ENCODE results near the gene ERBB4. TPM values are rescaled to one million over a fixed set of nuclear protein-coding genes. Genes with fewer than 3 reads are reported as not detected.

Gene ERBB4
- total RNA-seq, 1 donor from 2014 or later, result 1.8 TPM

DNA sequence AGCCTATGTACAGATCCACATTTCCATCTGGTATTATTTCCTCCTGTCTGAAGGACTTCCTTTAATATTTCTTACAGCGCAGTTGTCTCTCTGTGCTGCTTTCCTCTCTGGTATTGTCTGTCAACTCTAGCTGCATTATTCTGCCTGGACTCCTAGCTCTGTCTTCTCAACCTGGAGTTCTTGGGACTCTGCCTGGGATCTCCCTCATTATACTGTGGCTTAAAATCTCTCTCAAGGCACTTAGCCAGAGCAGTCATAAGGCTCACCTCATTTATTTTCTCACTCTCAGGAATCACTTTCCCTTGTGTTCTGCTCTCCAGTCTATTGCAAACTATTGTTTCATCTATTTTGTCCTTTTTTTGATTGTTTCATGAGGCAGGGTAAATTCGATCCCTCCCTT, 850.4 kb downstream of the ERBB4 start:
- Mint-ChIP-seq H3K27ac (ENCODE audit: unreplicated experiment) (no peak overlapping the region), H3K27me3 (ENCODE audit: unreplicated experiment) (no peaks in the 10 kb centered on the region), H3K4me3 (ENCODE audit: unreplicated experiment) (no peak overlapping the region), H3K36me3 (ENCODE audit: unreplicated experiment) (peaks cover 10% of the 10 kb centered on the region), H3K9me3 (ENCODE audit: unreplicated experiment) (no peaks in the 10 kb centered on the region), H3K4me1 (ENCODE audit: low read depth, unreplicated experiment) (no peaks in the 10 kb centered on the region)
- TF ChIP-seq, protein P1, sequence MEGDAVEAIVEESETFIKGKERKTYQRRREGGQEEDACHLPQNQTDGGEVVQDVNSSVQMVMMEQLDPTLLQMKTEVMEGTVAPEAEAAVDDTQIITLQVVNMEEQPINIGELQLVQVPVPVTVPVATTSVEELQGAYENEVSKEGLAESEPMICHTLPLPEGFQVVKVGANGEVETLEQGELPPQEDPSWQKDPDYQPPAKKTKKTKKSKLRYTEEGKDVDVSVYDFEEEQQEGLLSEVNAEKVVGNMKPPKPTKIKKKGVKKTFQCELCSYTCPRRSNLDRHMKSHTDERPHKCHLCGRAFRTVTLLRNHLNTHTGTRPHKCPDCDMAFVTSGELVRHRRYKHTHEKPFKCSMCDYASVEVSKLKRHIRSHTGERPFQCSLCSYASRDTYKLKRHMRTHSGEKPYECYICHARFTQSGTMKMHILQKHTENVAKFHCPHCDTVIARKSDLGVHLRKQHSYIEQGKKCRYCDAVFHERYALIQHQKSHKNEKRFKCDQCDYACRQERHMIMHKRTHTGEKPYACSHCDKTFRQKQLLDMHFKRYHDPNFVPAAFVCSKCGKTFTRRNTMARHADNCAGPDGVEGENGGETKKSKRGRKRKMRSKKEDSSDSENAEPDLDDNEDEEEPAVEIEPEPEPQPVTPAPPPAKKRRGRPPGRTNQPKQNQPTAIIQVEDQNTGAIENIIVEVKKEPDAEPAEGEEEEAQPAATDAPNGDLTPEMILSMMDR (IDR thresholded peaks at IDR 0.05; ENCODE audit: partially characterized antibody, unreplicated experiment), result no peak
- DNase-seq, result no peak

DNA sequence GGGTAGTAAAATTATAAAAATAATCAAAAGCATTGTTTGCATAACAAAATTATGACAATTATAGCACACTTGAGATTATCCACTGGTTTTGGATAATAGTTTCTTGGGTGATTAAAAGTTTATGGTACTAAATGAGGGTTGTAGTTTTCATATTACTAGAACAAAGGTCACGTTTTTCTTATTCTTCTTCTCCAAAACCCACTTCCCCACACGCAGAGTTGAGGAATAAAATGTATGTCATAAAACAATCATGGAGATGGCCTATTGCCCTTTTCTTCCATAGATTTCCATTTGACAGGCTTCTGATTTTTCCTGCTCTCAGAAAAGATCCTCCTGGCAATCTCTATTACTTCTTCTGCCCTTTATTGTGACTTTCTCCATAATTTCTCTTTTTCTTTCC, 863.9 kb downstream of the ERBB4 start:
- Mint-ChIP-seq H3K9me3 (ENCODE audit: unreplicated experiment) (no peaks in the 10 kb centered on the region), H3K36me3 (ENCODE audit: unreplicated experiment) (no peaks in the 10 kb centered on the region), H3K4me1 (ENCODE audit: low read depth, unreplicated experiment) (no peaks in the 10 kb centered on the region), H3K27me3 (ENCODE audit: unreplicated experiment) (no peaks in the 10 kb centered on the region), H3K27ac (ENCODE audit: unreplicated experiment) (no peak overlapping the region), H3K4me3 (ENCODE audit: unreplicated experiment) (no peak overlapping the region)
- no peak for DNase-seq
- TF ChIP-seq, protein P1 (IDR thresholded peaks at IDR 0.05; ENCODE audit: partially characterized antibody, unreplicated experiment), result no peak

- H3K27me3 Mint-ChIP-seq (ENCODE audit: unreplicated experiment), result no peaks in the 10 kb centered on the region
- no peak for DNase-seq
Measured at GRCh38 chr2:211673133-211673905, 865.3 kb downstream of the ERBB4 start.

GRCh38 chr2:211671977-211672376, 866.6 kb downstream of the ERBB4 start:
- DNase-seq, result no peak
- no peaks in the 10 kb centered on the region for H3K9me3 Mint-ChIP-seq (ENCODE audit: unreplicated experiment)
- no peaks in the 10 kb centered on the region for H3K36me3 Mint-ChIP-seq (ENCODE audit: unreplicated experiment)
- H3K4me1 Mint-ChIP-seq (ENCODE audit: low read depth, unreplicated experiment), result no peaks in the 10 kb centered on the region
- H3K27me3 Mint-ChIP-seq (ENCODE audit: unreplicated experiment), result no peaks in the 10 kb centered on the region
- no peak overlapping the region for H3K27ac Mint-ChIP-seq (ENCODE audit: unreplicated experiment)
- TF ChIP-seq, protein P1 (IDR thresholded peaks at IDR 0.05; ENCODE audit: partially characterized antibody, unreplicated experiment), result no peak
- no peak overlapping the region for H3K4me3 Mint-ChIP-seq (ENCODE audit: unreplicated experiment)

More at GRCh38 chr2:211673133-211673905, 865.3 kb downstream of the ERBB4 start:
- Mint-ChIP-seq H3K27ac (ENCODE audit: unreplicated experiment) (no peak overlapping the region), H3K36me3 (ENCODE audit: unreplicated experiment) (no peaks in the 10 kb centered on the region), H3K4me3 (ENCODE audit: unreplicated experiment) (no peak overlapping the region), H3K9me3 (ENCODE audit: unreplicated experiment) (no peaks in the 10 kb centered on the region), H3K4me1 (ENCODE audit: low read depth, unreplicated experiment) (no peaks in the 10 kb centered on the region)
- TF ChIP-seq, protein P1 (IDR thresholded peaks at IDR 0.05; ENCODE audit: partially characterized antibody, unreplicated experiment), result no peak

DNA sequence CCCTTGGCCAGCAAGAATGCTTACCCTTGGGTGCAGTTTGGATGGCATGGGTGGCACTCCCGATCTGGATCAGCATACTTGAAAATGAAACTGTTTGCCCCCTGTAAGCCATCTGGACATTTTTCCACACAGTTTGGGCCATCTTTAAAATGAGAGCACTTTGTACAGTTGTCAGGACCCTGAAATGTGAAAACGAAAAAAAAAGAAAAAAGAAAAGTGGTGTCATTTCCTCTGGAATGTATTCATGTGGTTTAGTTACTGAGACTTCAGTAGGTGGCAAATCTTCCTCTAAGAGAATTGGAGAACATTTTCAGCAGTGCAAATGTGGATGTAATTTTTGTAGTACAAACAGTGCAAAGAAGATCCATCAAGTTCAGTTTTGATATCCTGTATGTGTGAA, 873.3 kb downstream of the ERBB4 start:
- H3K4me3 Mint-ChIP-seq (ENCODE audit: unreplicated experiment), result no peak overlapping the region
- no peaks in the 10 kb centered on the region for H3K36me3 Mint-ChIP-seq (ENCODE audit: unreplicated experiment)
- H3K4me1 Mint-ChIP-seq (ENCODE audit: low read depth, unreplicated experiment), result no peaks in the 10 kb centered on the region
- no peak overlapping the region for H3K27ac Mint-ChIP-seq (ENCODE audit: unreplicated experiment)
- no peak for DNase-seq
- H3K27me3 Mint-ChIP-seq (ENCODE audit: unreplicated experiment), result no peaks in the 10 kb centered on the region
- H3K9me3 Mint-ChIP-seq (ENCODE audit: unreplicated experiment), result no peaks in the 10 kb centered on the region
- TF ChIP-seq, protein P1 (IDR thresholded peaks at IDR 0.05; ENCODE audit: partially characterized antibody, unreplicated experiment), result no peak
